ENCODE results near the gene ADORA1.

GRCh38 chr1:203168991-203169390, 41.5 kb downstream of the ADORA1 start:
- no peak for TF ChIP-seq POLR2AphosphoS5 (IDR thresholded peaks at IDR 0.05; ENCODE audit: borderline replicate concordance, low read depth, low read length)
- no peak for TF ChIP-seq EZH2 (IDR thresholded peaks at IDR 0.05)
